Retinal pigment epithelial cell (primary cell): ENCODE measurements around the gene MACROH2A1.

ENCODE experiments used
- DNase-seq: peaks from one replicate; pipeline ENCODE4 v3.0.0-alpha.2; 2010; ENCODE audit warnings: low read depth
- H3K4me3 ChIP-seq: 2 replicates; pipeline ENCODE4 v1.5.1; 2011; ENCODE audit warnings: mild to moderate bottlenecking, low read length, control low read depth, moderate library complexity
- TF ChIP-seq, protein P1 (sequence below): conservative IDR thresholded peaks from 2 replicates; pipeline ENCODE4 v1.5.1; 2011; ENCODE audit warnings: low read depth, low read length, control low read depth, inconsistent platforms

Gene MACROH2A1

DNA sequence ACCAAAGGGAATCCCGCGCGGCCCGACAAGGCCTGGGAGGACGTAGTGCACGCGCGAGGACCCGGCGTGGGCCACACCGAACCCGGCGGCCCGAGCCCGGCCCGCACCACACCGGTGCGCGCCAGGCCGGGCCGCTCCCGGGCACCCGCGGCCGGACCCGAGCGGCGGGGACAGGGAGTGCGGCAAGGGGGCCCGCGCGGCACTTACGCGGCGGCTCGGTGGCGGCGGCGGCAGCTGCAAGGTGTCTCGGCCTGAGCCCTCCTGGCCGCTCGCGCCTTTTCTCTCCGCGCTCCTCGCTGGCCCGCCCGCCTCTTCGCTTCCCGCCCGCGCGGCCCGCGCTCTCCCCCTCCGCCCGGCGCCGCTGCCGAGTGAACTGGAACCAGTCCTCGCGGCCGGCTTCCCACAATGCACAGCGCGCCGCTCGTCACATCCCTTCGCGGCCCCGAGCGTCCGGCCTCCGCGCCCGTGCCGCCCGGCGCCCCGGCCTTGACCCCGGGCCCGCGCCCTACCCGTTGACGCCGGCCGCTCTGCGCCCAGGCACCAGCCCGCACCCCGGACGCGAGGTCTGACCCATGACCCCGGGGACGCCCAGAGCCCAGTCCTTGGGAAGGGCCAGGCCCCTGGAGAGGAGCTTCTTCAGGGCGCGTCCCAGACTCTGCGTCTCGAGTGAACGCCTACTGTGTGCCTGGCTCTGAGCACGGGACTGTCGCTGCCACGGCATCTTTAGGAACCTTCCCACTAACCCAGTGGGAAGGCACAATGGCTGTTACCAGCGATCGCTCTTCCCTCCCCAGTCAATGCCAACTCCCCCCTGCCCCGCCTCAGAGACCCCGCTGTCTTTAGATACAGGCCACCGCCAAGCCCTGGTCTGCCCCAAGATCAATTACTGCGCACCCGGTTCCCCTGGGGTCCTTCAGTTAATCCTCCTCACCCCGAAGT is at the start of gene MACROH2A1:
Gene MACROH2A1 (minus strand): TSS at position 377 of the 939 bp plus-strand sequence. CDS start 10,138 bp downstream, outside the sequence.
- peak; percentile 45 for DNase-seq
- H3K4me3 ChIP-seq, result peak within 1 kb of the TSS; percentile 78
- TF ChIP-seq, protein P1, sequence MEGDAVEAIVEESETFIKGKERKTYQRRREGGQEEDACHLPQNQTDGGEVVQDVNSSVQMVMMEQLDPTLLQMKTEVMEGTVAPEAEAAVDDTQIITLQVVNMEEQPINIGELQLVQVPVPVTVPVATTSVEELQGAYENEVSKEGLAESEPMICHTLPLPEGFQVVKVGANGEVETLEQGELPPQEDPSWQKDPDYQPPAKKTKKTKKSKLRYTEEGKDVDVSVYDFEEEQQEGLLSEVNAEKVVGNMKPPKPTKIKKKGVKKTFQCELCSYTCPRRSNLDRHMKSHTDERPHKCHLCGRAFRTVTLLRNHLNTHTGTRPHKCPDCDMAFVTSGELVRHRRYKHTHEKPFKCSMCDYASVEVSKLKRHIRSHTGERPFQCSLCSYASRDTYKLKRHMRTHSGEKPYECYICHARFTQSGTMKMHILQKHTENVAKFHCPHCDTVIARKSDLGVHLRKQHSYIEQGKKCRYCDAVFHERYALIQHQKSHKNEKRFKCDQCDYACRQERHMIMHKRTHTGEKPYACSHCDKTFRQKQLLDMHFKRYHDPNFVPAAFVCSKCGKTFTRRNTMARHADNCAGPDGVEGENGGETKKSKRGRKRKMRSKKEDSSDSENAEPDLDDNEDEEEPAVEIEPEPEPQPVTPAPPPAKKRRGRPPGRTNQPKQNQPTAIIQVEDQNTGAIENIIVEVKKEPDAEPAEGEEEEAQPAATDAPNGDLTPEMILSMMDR, result no peak

DNA sequence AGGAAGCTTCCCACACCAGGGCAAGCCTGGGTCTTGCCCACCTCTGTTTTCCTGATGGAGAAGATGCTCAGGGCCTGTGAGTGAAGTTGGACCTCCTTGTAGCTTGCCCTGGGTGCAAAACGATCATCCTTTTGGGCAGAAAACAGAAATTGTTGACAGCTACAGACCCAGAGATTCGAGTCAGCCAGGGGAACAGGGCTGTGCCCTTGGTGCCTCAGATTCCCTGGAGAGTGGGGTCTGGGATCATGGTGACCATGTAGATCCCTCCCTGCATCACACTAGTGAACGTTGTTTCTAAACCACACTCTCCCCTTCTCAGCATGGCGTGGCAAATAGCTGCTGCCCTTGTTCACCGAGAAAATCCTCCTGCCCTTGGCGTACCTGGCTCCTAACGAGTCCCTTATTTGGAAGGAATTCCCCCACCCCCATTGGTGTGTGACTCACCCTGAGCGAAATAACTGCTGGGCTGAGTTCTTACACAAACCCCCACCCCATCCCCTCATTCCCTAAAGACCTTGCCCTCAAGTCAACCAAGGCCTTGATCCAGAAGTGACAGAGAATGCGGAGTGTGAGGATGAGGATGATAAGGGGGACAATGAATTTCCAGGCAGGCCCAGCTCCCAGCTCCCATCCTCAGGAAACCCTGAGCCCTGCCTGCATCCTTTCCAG is 49.2 kb upstream of the MACROH2A1 start:
- no peak for DNase-seq
- TF ChIP-seq, protein P1, result no peak
- H3K4me3 ChIP-seq, result no peak overlapping the region

DNA sequence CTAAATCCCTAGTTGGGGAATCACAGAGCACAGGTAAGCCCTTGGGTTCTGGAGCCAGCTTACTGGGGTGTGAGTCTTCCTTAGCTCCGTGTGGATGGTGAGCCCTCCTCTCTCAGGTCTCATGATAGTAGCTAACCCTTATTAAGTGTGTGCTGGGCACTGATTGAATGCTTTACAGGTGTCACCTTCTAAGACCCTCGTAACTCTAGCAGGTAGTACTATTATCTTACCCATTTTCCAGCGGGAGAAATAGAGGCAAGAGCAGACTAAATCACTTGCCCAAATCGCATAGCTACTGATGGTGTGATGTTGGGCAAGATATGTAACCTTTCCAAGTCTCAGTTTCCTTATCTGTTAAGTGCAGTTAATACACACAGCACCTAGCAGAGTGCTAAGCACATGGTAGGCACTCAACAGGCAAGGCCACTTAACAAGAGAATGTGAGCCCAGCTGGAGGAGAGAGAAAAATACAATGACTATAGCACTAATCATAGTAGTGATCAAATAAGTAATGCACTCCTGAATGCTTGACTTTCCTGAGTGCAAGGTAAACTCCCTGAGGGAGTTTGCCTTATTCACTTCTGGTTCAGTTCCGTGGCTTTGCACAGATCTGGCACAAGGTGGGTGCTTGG is 48.4 kb upstream of the MACROH2A1 start, which contains the start of gene DCANP1:
Gene DCANP1 (minus strand): TSS at position 51 of the 632 bp plus-strand sequence. CDS start 240 bp downstream, outside the sequence.
- TF ChIP-seq, protein P1, result no peak
- no peak within 1 kb of the TSS for H3K4me3 ChIP-seq
- no peak for DNase-seq

DNA sequence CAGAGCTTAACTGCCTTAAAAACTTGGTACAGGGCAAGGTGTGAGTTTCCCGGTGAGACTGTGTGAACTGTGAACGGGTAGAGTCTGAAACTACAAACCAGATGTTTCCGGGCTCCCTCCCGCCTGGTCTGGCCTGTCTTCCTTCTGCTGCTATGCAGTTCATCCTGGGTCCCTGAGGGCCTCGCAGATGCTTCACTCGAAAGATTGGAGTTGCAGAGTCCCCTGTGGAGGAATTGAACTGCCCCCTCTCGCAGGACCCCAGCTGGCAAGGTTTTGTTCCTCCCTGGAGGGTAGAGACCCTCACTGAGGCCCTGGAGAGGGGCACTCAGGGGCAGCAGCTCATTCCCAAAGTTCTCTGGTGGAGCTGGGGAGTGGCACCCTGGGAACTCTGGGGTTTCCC is 47.6 kb upstream of the MACROH2A1 start:
- TF ChIP-seq, protein P1, result no peak
- DNase-seq, result no peak
- no peak overlapping the region for H3K4me3 ChIP-seq

DNA sequence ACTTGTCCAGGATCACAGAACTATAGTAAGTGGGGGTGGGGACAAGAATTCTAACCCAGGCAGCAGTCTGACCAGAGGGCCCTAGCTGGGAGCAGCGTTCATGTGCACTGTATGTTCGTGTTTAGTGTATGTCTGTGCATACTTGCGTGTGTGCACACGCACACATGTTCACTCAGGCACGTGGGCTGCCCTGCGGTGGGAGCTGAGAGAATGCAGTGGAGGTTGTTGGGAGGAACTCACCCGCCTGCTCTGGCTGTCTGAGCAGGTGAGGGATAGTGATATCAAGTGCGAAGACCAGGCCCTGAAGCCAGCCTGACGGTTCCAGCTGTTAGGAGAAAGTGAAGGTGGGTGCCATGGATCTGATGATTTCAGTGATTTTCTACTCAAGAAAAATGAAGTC is 47.2 kb upstream of the MACROH2A1 start:
- H3K4me3 ChIP-seq, result no peak overlapping the region
- DNase-seq, result no peak
- TF ChIP-seq, protein P1, result no peak

DNA sequence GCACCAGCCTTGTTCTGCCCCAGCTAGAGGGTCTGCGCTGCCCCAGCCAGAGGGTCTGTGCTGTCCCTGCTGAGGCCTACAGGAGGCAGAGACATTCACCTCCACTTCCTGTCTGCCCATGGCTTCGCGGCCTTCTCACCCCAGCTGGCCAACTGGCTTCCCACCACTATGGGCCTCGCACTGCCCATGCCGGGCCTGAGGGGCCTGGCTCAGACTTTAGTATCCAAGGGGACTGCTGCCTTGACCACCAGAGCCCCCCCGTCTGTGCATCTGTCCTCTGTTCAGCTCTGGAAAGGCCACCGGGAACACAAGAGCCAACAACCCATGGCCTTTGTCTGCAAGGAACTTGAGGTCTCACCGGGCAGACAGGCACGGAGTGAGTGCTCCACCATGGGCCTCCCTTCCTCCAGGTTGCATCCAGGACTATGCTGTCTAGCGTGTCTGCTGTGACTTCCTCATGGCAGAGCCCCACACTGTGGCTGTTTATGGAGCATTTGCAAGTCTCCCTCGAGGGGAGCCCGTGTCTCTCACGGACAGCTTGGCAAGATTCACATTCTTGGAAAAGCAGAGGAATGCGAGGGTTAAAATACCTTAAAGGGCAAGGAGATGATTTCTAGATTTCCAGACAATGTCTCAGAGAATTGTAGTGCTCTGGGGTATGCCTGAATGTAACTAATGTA is 46.4 kb upstream of the MACROH2A1 start:
- no peak overlapping the region for H3K4me3 ChIP-seq
- TF ChIP-seq, protein P1, result no peak
- no peak for DNase-seq
